Smooth muscle cell of the brain vasculature (primary cell): ENCODE data around the gene KAZN.

Experiments used
- DNase-seq: peaks from one replicate; pipeline ENCODE4 v3.0.0-alpha.2; 2012; ENCODE audit warnings: low read depth, low spot score

Gene KAZN

GRCh38 chr1:14677292-14677971, 78.9 kb downstream of the KAZN start:
- no peak for DNase-seq

DNA sequence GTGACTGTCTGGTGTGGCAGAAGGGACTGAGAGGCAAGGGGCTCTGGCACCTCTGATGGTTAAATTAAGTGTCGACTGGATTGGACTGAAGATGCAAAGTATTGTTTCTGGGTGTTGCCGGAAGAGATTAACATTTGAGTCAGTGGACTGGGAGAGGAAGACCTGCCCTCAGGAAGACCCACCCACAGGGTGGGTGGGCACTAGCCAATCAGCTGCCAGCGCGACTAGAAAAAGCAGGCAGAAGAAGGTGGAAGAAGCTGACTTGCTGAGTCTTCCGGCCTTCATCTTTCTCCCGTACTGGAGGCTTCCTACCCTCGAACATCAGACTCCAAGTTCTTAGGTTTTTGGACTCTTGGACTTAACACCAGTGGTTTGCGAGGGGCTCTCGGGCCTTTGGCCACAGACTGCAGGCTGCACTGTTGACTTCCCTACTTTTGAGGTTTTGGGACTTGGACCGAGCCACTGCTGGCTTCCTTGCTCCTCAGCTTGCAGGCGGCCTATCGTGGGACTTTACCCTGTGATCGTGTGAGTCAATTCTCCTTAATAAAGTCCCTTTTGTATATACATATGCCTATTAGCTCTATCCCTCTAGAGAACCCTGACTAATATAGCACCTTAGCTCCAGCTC, 79.6 kb downstream of the KAZN start:
- DNase-seq, result no peak

DNA sequence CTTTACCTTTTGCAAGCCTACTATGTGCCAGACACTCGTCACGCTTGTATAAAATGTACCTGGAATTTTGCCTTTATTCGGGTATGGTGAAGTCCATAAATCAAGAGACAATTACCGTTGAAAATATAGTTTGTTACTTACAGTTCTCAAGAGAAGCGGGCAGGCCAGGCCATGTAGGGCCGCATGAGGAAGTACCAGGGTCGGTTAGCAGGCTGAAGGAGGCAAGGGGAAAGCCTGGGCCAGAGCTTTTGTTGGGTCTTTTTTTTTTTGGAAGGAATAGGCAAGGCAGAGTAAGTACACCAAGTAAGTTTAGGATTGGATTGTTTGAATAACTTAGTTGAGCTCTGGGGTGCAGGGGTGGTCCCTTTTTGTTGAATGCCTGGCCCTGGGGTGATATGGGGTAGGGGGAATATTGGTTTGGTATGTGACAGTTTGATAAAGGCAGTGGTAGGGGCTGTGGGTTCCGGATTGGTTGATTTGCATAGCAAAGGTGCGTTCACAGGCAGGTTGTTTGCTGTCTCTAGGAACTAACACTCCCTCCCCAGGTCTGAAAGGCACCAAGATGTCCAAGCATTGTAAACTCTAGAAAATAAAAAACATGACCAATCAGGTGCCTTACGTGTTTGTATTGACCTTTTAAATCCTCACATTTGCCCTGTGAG, 80.7 kb downstream of the KAZN start:
- DNase-seq, result no peak

DNA sequence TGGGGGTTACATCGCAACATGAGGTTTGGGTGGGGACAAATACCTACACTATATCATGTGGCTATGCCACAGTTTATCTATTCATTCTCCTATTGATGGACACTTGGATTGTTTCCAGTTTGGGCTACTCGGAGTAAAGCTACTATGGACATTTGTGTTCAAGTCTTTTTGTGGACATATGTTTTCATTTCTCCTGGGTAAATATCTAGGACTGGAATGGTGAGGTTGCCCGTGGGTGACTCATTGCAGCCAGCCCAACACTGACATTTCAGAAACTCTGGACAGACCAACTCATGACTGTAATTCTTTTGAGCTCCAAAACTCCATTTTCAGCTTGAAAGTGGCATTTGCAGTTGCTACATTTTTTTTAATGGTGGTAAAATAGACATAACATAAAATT, 82.7 kb downstream of the KAZN start:
- no peak for DNase-seq

GRCh38 chr1:14682941-14683621, 84.6 kb downstream of the KAZN start:
- no peak for DNase-seq

GRCh38 chr1:14685078-14685477, 86.6 kb downstream of the KAZN start:
- DNase-seq, result no peak

GRCh38 chr1:14686701-14687100, 88.2 kb downstream of the KAZN start:
- DNase-seq, result no peak

DNA sequence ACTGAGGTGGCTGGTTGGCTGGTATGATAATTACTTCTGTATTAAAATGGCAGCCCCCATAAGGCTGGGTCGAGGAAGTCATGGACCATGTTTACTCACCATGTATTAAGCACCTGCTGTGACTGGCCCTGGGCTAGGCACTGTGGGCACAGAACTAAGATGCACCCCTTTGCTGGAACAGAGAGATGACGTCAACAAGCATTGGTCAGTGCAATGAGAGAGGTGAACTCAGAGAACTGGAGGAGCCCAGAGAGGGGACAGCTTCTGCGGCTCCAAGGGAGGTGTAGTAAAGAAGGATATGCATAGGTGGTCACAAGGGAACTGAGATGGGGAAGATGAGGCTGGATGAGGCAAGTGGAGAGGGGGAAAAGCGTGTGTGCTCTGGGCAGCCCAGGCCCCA, 88.7 kb downstream of the KAZN start:
- DNase-seq, result no peak

DNA sequence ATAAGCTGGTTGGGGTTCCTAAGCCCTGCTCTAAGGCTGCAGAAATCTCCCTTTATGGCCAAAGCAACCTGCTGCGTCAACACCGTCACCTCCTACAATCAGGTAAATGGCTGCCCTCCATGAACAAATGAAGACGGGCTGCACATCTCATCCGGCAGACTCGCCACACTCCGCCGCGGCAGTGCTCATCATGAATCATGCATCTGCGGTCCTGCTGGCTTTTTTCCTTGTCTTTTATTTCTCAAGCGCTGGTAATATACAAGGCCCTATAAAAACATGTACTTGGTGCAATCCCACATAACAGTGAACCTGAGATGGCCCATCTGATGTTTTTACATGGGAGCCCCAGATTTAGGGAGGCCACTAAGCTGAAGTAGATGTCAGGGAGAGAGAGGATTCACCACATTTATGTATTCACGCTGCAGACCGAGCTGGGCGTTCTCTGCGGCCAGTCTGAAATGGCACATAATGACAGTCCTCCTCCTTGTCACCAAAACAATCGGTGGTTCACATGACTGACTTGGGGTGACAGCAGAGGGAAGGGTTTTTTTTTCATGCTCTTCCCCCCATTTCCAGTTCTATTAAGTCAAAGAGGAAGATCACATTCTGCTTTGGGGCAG, 91.6 kb downstream of the KAZN start:
- no peak for DNase-seq

GRCh38 chr1:14693949-14694348, 95.5 kb downstream of the KAZN start:
- no peak for DNase-seq

DNA sequence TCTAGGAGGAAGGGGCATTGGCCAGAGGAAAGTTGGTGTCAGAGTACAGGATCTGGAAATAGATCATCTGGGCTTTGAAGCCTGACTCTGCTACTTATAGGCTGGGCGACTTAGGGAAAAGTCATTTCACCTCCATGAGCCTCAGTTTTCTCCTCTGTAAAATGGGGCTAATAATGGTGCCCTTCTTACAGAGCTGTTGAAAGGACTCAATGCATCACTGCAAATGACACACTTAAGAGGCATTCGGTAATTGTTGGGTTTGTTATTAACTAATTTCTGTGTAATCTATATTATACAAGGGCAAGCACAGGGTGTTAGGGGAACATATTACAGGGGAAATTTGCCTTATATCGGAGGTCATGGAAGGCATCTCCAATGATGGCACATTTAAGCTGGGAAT, 96.1 kb downstream of the KAZN start:
- DNase-seq, result no peak

DNA sequence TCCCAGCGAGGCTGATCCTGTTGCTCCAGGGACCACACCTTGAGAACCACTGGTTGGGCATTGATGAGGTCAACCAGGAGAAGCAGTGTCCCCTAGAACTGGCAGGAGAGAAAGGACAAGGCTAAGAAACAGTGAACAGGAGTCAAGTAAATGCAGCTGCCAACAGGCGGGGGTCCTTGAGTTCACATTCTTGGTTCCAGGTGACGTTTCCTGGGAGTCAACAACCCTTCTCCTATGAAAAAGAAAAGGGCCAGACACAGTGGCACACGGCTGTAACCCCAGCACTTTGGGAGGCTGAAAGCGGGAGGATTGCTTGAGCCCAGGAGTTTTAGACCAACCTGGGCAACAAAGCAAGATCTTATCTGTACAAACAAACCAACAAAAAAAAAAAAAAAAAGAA, 98.3 kb downstream of the KAZN start:
- DNase-seq, result no peak

DNA sequence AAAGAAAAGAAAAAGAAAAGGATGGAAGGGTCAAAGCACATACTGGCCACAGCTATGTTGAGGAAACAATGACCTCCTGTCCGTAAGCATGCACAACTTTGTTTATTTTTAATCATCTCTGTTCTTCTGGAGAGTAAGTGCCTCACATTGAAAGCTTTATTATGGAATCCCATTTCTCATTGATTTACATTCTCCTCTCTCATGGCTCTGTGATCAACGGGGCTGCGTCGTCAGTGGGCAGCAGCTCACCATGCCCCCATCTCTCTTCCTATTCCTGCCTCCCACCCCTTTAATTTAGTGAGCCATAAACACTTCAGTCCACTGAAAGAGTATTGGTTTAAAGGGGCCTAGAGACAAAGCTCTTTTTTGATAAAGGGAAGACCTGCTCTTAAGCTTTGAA, 98.9 kb downstream of the KAZN start:
- no peak for DNase-seq

GRCh38 chr1:14698314-14698713, 99.8 kb downstream of the KAZN start:
- no peak for DNase-seq

GRCh38 chr1:14699620-14700019, 101.1 kb downstream of the KAZN start:
- no peak for DNase-seq

- no peak for DNase-seq
Measured at GRCh38 chr1:14704846-14705245, 106.4 kb downstream of the KAZN start.

- no peak for DNase-seq
Measured at GRCh38 chr1:14705824-14706223, 107.3 kb downstream of the KAZN start.

DNA sequence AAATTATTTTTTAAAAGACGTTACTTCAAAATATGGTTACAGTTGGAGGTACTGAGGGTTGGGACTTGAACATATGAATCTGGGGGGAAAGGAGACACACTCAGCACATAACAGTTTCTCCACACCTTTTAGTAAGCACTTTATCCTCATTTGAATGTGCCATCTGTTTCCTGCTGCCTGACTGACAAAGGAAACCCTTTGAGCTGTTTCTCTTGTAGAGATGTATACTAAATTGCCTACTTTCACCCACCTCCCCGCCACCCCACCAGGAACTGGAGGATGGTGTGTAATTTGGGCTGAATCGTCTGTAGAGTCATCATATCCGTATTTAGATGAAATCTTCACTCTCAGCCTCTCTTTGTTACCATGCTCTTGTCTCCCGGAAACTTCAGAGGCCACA, 108.1 kb downstream of the KAZN start:
- DNase-seq, result no peak

DNA sequence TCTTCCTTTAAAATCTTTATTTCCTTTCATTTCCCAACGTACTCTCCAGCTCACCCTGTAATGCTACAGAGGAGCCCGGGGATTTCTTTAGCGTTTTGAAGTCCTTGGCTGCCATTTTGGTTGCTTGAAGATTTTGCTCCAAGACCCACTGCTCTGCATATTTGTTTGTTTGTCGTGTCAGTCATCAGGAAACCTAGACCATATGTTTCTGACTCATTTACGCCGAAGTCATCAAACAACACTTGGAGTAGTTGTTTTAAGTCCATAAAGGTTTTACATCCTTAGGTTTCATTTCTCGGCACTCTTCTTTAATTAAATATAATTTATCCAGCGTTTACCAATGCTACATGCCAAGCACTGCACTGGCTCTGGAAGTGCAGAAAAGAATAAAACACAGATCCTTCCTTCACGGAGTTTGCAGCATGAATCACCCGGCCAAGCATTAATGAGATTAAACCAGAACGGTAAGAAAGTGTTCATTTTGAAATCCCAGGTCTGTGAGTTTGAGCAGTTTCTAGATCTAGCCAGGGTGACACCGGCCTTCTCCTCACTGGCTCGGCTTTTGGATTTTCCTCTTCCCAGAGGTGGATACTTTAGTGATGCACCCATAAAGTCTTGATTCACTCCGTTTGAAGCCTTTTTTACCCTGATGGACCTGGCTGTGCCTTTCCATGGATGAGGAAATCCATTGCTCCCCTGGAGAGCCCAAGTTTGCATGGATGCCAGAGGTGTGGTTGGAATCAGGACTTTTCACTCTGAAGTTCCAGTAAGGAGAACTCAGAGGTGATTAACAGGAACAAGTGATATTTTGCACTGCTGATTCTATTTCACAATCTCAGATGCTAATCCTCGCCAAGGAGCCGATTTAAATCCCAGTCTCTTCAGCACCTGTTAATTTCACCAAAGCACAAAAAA, 109.3 kb downstream of the KAZN start:
- DNase-seq, result no peak

GRCh38 chr1:14710331-14710730, 111.8 kb downstream of the KAZN start:
- DNase-seq, result no peak

GRCh38 chr1:14712136-14712535, 113.7 kb downstream of the KAZN start:
- no peak for DNase-seq
